K562 (cell line): ENCODE measurements around the gene RASGRP1. TPM values are rescaled to one million over a fixed set of nuclear protein-coding genes. Genes with fewer than 3 reads are reported as not detected.

Source experiments
- ARHGAP35 ChIP-seq: fragments of 450-650 bp; IDR thresholded peaks from 2 replicates; pipeline ENCODE4 v1.6.1; 2018; ENCODE audit not compliant: partially characterized antibody
- CHD2 ChIP-seq: IDR thresholded peaks from 2 replicates; pipeline ENCODE4 v1.6.1; 2011; ENCODE audit warnings: low read depth, low read length
- MED1 ChIP-seq: sonication (generic); formaldehyde crosslinking; IDR thresholded peaks from 2 replicates; pipeline ENCODE4 v1.8.1; 2023; ENCODE audit warnings: missing genetic modification reagents, borderline replicate concordance
- MGA ChIP-seq: fragments of 450-650 bp; IDR thresholded peaks from 2 replicates; pipeline ENCODE4 v1.6.1; 2016; ENCODE audit warnings: mild to moderate bottlenecking, moderate library complexity
- MTA1 ChIP-seq: fragments of 450-650 bp; IDR thresholded peaks from 2 replicates; pipeline ENCODE4 v1.6.1; 2017; ENCODE audit warnings: borderline replicate concordance
- RB1 ChIP-seq: fragments of 450-650 bp; IDR thresholded peaks from 2 replicates; pipeline ENCODE4 v1.6.1; 2017; ENCODE audit warnings: low read depth, mild to moderate bottlenecking
- UBTF ChIP-seq, 2 experiments: IDR thresholded peaks; 2 replicates each; pipeline ENCODE4 v1.6.1; 2012; ENCODE audit warnings: improper control_type of control experiment in 2 of 2, low read depth in 2 of 2, low read length in 2 of 2, borderline replicate concordance in 1 of 2
- ZBTB5 ChIP-seq: fragments of 450-650 bp; IDR thresholded peaks from 2 replicates; pipeline ENCODE4 v1.6.1; 2017; ENCODE audit warnings: antibody characterized with exemption
- ZFX ChIP-seq: sonication (generic); formaldehyde crosslinking; IDR thresholded peaks from 2 replicates; pipeline ENCODE4 v1.8.0; 2022; ENCODE audit warnings: mild to moderate bottlenecking, missing genetic modification reagents, moderate library complexity
- ZKSCAN1 ChIP-seq: fragments of 150-350 bp; IDR thresholded peaks from 2 replicates; pipeline ENCODE4 v1.6.1; 2016; ENCODE audit warnings: low read depth, low read length
- ZNF316 ChIP-seq: fragments of 450-650 bp; IDR thresholded peaks from 2 replicates; pipeline ENCODE4 v1.6.1; 2016
- ZNF584 ChIP-seq: fragments of 200-800 bp; sonication (Bioruptor generic); IDR thresholded peaks from 2 replicates; pipeline ENCODE4 v1.6.1; 2016; ENCODE audit warnings: low read depth, mild to moderate bottlenecking, missing genetic modification characterization, missing compliant biosample characterization
- polyA plus RNA-seq, 8 experiments: library from polyadenylated mRNA; depleted of rRNA in 4 of 8; stranded (reverse) in 5 of 8; unstranded in 3 of 8; fragments of >200 nt; fragmentation: Nextera tagmentation in 2 of 8; fragmentation: Illumina TruSeq in 1 of 8; extraction: Ambion mirVana in 2 of 8; extraction: Trizol in 1 of 8; gene quantifications; 2 replicates each; pipeline versions ENCODE4 v1.2.1 to v1.2.3, GENCODE V29; 2011 to 2014; ENCODE audit warnings: inconsistent platforms in 1 of 8, missing spikeins in 1 of 8
- total RNA-seq, 7 experiments: library from RNA; depleted of rRNA in 6 of 7; stranded (reverse); fragments of >200 nt in 6 of 7; fragmentation: Illumina TruSeq in 2 of 7; extraction: Trizol in 2 of 7; gene quantifications; 2 replicates each; pipeline versions ENCODE4 v1.2.1 to v1.2.3, GENCODE V29; 2011 to 2021; ENCODE audit warnings: low replicate concordance in 1 of 7

RASGRP1 gene
- total and polyA plus RNA-seq, 9 of the 15 experiments (the other 6 are each of a cell fraction or from before 2014, with no cell fraction given), result 0.14 to 0.72 (median 0.31) TPM

GRCh38 chr15:38564557-38565286, at the start of gene RASGRP1 (continued):
- peak; percentile 77 for TF ChIP-seq MGA
- no peak for TF ChIP-seq MED1 (CRISPR knock-in tag)
- no peak for TF ChIP-seq MTA1
- TF ChIP-seq RB1, result peak; percentile 74
- no peak for TF ChIP-seq ZNF584 (CRISPR knock-in tag)
- no peak for TF ChIP-seq ZNF316
- 0 out of 4 replicates have a peak, but pooled peaks have one; percentile 45 to 87 for TF ChIP-seq UBTF (IDR thresholded peaks at IDR 0.05; ENCODE audit: borderline replicate concordance in 1 of 2, low read depth in 2 of 2, low read length in 2 of 2)
- no peak for TF ChIP-seq CHD2
- no peak for TF ChIP-seq ZBTB5
- TF ChIP-seq ARHGAP35, result no peak
- TF ChIP-seq ZKSCAN1, result no peak
- peak; percentile 34; the same call in 1 of the 2 replicates for TF ChIP-seq ZFX
